ENCODE results near the gene INTS4. TPM values are rescaled to one million over a fixed set of nuclear protein-coding genes. Genes with fewer than 3 reads are reported as not detected.
"Not testable (repeated sequence)": the region's sequence is repeated elsewhere in the genome, so short reads cannot be mapped to it uniquely, and the experiment has no call there.

The INTS4 gene, protein sequence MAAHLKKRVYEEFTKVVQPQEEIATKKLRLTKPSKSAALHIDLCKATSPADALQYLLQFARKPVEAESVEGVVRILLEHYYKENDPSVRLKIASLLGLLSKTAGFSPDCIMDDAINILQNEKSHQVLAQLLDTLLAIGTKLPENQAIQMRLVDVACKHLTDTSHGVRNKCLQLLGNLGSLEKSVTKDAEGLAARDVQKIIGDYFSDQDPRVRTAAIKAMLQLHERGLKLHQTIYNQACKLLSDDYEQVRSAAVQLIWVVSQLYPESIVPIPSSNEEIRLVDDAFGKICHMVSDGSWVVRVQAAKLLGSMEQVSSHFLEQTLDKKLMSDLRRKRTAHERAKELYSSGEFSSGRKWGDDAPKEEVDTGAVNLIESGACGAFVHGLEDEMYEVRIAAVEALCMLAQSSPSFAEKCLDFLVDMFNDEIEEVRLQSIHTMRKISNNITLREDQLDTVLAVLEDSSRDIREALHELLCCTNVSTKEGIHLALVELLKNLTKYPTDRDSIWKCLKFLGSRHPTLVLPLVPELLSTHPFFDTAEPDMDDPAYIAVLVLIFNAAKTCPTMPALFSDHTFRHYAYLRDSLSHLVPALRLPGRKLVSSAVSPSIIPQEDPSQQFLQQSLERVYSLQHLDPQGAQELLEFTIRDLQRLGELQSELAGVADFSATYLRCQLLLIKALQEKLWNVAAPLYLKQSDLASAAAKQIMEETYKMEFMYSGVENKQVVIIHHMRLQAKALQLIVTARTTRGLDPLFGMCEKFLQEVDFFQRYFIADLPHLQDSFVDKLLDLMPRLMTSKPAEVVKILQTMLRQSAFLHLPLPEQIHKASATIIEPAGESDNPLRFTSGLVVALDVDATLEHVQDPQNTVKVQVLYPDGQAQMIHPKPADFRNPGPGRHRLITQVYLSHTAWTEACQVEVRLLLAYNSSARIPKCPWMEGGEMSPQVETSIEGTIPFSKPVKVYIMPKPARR
- total RNA-seq (31.2 TPM), polyA plus RNA-seq (38.3 TPM)
- long read RNA-seq, donor 1, result 0 reads
- long read RNA-seq, donor 2, result 0 reads
- long read RNA-seq, donor 3, transcript INTS4-209 (23 exons, 3,156 nt), result major isoform, 5 of 8 reads
- long read RNA-seq, donor 3, partial matches to known transcripts, result 0 of 8 reads
- long read RNA-seq, donor 3, other reads (novel, unspliced or antisense), result 0 of 8 reads
- long read RNA-seq, donor 4, partial matches to known transcripts, result 0 of 3 reads
- long read RNA-seq, donor 4, other reads (novel, unspliced or antisense), result 0 of 3 reads
- long read RNA-seq, donor 5, partial matches to known transcripts, result 5 of 8 reads
- long read RNA-seq, donor 5, other reads (novel, unspliced or antisense), result 0 of 8 reads
- long read RNA-seq, donor 6, partial matches to known transcripts, result 0 of 1 reads
- long read RNA-seq, donor 6, other reads (novel, unspliced or antisense), result 0 of 1 reads
- long read RNA-seq, donor 7, partial matches to known transcripts, result 0 of 3 reads
- long read RNA-seq, donor 7, other reads (novel, unspliced or antisense), result 0 of 3 reads
- long read RNA-seq, donor 8, result 0 reads
- long read RNA-seq, donor 9, transcript INTS4-209 (23 exons, 3,156 nt), result major isoform, 5 of 6 reads
- long read RNA-seq, donor 9, partial matches to known transcripts, result 0 of 6 reads
- long read RNA-seq, donor 9, other reads (novel, unspliced or antisense), result 0 of 6 reads
- long read RNA-seq, donor 10, partial matches to known transcripts, result 0 of 3 reads
- long read RNA-seq, donor 10, other reads (novel, unspliced or antisense), result 0 of 3 reads

DNA sequence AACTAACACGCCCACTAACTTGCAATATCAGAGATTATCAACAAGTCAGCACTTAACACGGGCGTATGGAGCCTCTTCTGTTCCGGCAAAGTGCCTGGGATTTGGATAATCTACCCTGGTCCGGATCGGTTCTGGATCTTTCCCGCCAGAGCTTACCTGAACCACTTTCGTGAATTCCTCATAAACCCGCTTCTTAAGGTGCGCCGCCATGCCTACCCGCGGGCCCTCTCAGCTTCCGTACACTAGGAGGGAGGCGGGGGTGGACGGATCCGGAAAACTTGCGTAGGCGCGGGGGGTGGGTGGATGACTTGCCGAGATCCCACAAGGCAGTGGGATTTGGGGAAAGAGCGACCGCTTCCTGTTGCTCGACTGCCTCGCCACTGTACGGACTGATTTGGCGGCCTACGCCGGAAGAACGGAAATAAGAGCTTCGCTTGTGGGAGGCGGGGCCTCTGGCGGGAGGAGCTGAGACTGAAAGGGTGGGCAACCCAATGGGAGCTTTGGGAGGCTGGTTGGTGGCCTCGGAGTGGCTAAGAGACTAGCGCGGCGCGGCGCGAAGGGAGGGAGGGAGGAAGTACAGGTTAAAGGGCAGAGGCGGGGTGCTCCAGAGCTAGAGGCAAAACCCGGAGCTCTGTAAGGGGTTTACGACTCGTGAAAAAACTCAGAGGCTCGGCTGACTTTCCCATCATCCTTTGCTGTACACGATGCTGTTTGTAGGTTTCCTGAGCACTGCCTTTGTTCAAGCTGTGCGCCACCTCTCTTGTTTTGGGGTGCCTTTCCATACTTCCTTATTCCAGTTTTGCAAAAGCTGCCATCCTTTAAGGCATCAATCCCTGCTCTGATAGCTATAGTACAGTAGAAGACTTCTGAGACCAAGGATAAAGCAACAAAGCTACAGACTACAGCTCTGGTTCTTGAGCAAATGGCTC, at the start of gene INTS4:
TSS of gene INTS4 (minus strand) at position 235 of the 929 bp plus-strand sequence. CDS start at position 210, 25 bp downstream.
- peak within 1 kb of the TSS; percentile 87 to 93 for H3K27ac ChIP-seq (ENCODE audit: low read depth in 1 of 2, low read length in 1 of 2)
- peak; percentile 92 to 99 (median 98) for DNase-seq (ENCODE audit: low read depth in 6 of 9, low spot score in 9 of 9)
- under 1% methylated on average over 47 of the region's 47 CpGs for WGBS

GRCh38 chr11:78041843-78042440, 47.5 kb upstream of the INTS4 start:
- no peak overlapping the region for H3K4me3 ChIP-seq (ENCODE audit: low read length in 2 of 2)
- peaks cover 0 to 7% of the 10 kb centered on the region in 2 donors for H3K4me1 ChIP-seq (ENCODE audit: control insufficient read depth in 2 of 2, insufficient read depth in 2 of 2, low read length in 2 of 2)
- no peak for DNase-seq (ENCODE audit: low read depth in 6 of 9, low spot score in 9 of 9)
- 98% methylated on average over 14 of the region's 14 CpGs for whole genome bisulfite sequencing
- no peaks in the 10 kb centered on the region for H3K36me3 ChIP-seq (ENCODE audit: control insufficient read depth in 2 of 2, insufficient read depth in 2 of 2, low read length in 1 of 2)
- H3K27ac ChIP-seq (ENCODE audit: low read depth in 1 of 2, low read length in 1 of 2), result no peak overlapping the region
- H3K27me3 ChIP-seq (ENCODE audit: control insufficient read depth in 2 of 2, insufficient read depth in 1 of 2, low read length in 1 of 2), result no peaks in the 10 kb centered on the region
- peaks cover 0 to 4% of the 10 kb centered on the region in 2 donors for H3K9me3 ChIP-seq (ENCODE audit: control insufficient read depth in 2 of 2, insufficient read depth in 1 of 2, low read length in 1 of 2)

More for the DNA sequence above, at the start of gene INTS4:
- Histone ChIP-seq H3K4me3 (ENCODE audit: low read length in 2 of 2) (peak within 1 kb of the TSS; percentile 74 to 86), H3K36me3 (ENCODE audit: control insufficient read depth in 2 of 2, insufficient read depth in 2 of 2, low read length in 1 of 2) (peaks cover 15 to 18% of the 10 kb centered on the region in 2 donors), H3K4me1 (ENCODE audit: control insufficient read depth in 2 of 2, insufficient read depth in 2 of 2, low read length in 2 of 2) (peaks cover 2 to 10% of the 10 kb centered on the region in 2 donors), H3K27me3 (ENCODE audit: control insufficient read depth in 2 of 2, insufficient read depth in 1 of 2, low read length in 1 of 2) (no peaks in the 10 kb centered on the region), H3K9me3 (ENCODE audit: control insufficient read depth in 2 of 2, insufficient read depth in 1 of 2, low read length in 1 of 2) (no peaks in the 10 kb centered on the region)

DNA sequence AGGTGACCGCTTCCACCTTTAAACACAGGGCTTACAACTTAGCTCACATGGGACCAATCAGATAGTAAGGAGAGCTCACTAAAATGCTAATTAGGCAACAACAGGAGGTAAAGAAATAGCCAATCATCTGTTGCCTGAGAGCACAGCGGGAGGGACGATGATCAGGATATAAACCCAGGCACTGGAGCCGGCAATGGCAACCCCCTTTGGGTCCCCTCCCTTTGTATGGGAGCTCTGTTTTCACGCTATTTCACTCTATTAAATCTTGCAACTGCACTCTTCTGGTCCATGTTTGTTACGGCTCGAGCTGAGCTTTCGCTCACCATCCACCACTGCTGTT, 46.9 kb upstream of the INTS4 start:
- not testable (repeated sequence) for H3K9me3 ChIP-seq (ENCODE audit: control insufficient read depth in 2 of 2, insufficient read depth in 1 of 2, low read length in 1 of 2); H3K27me3 ChIP-seq (ENCODE audit: control insufficient read depth in 2 of 2, insufficient read depth in 1 of 2, low read length in 1 of 2); DNase-seq (ENCODE audit: low read depth in 6 of 9, low spot score in 9 of 9); H3K27ac ChIP-seq (ENCODE audit: low read depth in 1 of 2, low read length in 1 of 2); H3K4me3 ChIP-seq (ENCODE audit: low read length in 2 of 2); H3K36me3 ChIP-seq (ENCODE audit: control insufficient read depth in 2 of 2, insufficient read depth in 2 of 2, low read length in 1 of 2); H3K4me1 ChIP-seq (ENCODE audit: control insufficient read depth in 2 of 2, insufficient read depth in 2 of 2, low read length in 2 of 2)
- WGBS, result 98% methylated on average over 8 of the region's 8 CpGs

DNA sequence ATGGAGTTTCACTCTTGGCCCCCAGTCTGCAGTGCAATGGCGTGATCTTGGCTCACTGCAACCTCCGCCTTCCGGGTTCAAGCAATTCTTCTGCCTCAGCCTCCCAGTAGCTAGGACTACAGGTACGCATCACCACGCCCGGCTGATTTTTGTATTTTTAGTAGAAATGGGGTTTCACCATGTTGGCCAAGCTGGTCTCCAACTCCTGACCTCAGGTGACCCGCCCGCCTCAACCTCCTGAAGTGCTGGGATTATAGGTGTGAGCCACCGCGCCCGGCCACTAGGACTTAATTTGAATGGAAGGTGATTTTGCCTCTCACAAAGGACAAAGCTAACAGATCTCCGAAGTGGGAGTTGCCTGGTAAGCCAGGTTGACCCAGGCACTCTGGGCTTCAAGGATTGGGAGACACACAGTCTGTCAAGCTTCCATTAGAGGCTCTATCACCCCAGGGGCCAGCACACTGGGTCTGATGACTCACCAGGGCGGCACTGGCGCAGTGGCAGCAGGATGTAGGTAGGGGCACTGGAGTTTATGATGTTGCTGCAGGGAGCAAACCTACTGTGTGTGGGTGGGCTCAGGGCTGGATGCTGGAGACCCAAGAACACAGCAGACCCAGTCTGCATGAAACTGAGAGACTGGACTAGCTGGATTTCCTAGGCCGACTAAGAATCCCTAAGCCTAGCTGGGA, 46.4 kb upstream of the INTS4 start:
- Histone ChIP-seq H3K4me3 (ENCODE audit: low read length in 2 of 2) (no peak overlapping the region), H3K27ac (ENCODE audit: low read depth in 1 of 2, low read length in 1 of 2) (no peak overlapping the region), H3K9me3 (ENCODE audit: control insufficient read depth in 2 of 2, insufficient read depth in 1 of 2, low read length in 1 of 2) (peaks cover 0 to 4% of the 10 kb centered on the region in 2 donors), H3K36me3 (ENCODE audit: control insufficient read depth in 2 of 2, insufficient read depth in 2 of 2, low read length in 1 of 2) (no peaks in the 10 kb centered on the region), H3K4me1 (ENCODE audit: control insufficient read depth in 2 of 2, insufficient read depth in 2 of 2, low read length in 2 of 2) (peaks cover 0 to 2% of the 10 kb centered on the region in 2 donors), H3K27me3 (ENCODE audit: control insufficient read depth in 2 of 2, insufficient read depth in 1 of 2, low read length in 1 of 2) (no peaks in the 10 kb centered on the region)
- DNase-seq (ENCODE audit: low read depth in 6 of 9, low spot score in 9 of 9), result no peak
- 95% methylated on average over 15 of the region's 15 CpGs for WGBS

DNA sequence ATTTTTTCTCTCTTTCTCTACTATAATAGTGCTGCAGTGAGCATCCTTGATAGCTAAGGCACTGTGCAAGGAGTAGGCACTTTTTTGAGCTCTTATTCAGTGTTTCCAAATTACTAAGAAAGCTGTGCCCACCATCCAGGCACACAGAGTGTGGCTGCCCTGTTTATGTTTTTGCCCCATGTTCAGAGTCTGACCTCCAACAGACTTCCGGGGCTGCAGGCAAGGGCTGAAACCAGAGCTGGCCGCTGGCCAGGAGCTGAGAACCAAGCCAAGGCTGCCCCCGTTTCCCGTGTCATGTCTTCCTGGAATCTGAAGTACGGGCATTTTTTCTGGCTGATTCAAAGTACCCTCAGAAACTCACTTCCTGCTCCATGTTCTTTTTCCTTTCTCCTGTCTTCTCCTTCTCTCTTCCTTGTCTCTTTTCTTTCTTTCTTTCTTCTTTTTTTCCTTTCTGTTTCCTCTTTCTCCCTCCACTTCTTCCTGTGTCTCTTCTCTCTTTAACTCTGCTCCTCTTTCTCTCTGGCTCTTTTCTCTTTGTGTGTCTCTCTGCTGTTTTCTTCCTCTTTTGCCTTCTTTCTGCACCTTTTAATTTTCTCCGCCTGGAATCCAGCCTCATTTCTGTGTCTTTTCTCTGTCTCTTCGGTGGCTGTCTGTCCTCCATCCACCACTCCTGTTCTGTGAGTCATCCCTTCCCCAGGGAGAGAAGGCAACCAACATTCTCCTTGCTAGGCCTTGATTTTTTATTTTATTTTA, 45.6 kb upstream of the INTS4 start:
- Histone ChIP-seq H3K27ac (ENCODE audit: low read depth in 1 of 2, low read length in 1 of 2) (no peak overlapping the region), H3K9me3 (ENCODE audit: control insufficient read depth in 2 of 2, insufficient read depth in 1 of 2, low read length in 1 of 2) (peaks cover 0 to 4% of the 10 kb centered on the region in 2 donors), H3K4me3 (ENCODE audit: low read length in 2 of 2) (no peak overlapping the region), H3K36me3 (ENCODE audit: control insufficient read depth in 2 of 2, insufficient read depth in 2 of 2, low read length in 1 of 2) (no peaks in the 10 kb centered on the region), H3K27me3 (ENCODE audit: control insufficient read depth in 2 of 2, insufficient read depth in 1 of 2, low read length in 1 of 2) (no peaks in the 10 kb centered on the region), H3K4me1 (ENCODE audit: control insufficient read depth in 2 of 2, insufficient read depth in 2 of 2, low read length in 2 of 2) (no peaks in the 10 kb centered on the region)
- DNase-seq (ENCODE audit: low read depth in 6 of 9, low spot score in 9 of 9), result no peak
- WGBS, result 33% methylated on average over 7 of the region's 7 CpGs

DNA sequence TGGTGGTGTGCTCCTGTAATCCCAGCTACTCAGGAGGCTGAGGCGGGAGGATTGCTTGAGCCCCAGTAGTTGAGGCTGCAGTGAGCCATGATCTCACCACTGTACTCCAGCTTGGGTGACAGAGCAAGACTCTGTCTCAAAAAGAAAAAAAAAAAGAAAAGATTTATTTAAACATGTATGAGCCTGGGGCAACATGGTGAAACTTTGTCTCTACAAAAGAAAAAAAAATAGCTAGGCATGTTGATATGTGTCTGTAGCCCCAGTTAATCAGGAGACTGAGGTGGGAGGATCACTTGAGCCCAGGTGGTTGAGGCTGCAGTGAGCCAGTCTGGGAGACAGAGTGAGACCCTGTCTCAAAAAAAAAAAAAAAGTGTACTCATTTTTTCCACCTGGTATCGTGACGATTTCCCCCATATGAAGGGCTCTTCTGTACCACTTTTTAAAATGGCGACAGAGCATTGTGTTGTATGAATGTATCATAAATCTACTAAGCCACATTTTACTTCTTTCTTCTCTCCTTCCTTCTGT, 45.0 kb upstream of the INTS4 start:
- no peak overlapping the region for H3K27ac ChIP-seq (ENCODE audit: low read depth in 1 of 2, low read length in 1 of 2)
- H3K4me3 ChIP-seq (ENCODE audit: low read length in 2 of 2), result no peak overlapping the region
- DNase-seq (ENCODE audit: low read depth in 6 of 9, low spot score in 9 of 9), result no peak
- H3K27me3 ChIP-seq (ENCODE audit: control insufficient read depth in 2 of 2, insufficient read depth in 1 of 2, low read length in 1 of 2), result no peaks in the 10 kb centered on the region
- WGBS, result 86% methylated on average over 4 of the region's 4 CpGs
- H3K4me1 ChIP-seq (ENCODE audit: control insufficient read depth in 2 of 2, insufficient read depth in 2 of 2, low read length in 2 of 2), result no peaks in the 10 kb centered on the region
- no peaks in the 10 kb centered on the region for H3K9me3 ChIP-seq (ENCODE audit: control insufficient read depth in 2 of 2, insufficient read depth in 1 of 2, low read length in 1 of 2)
- no peaks in the 10 kb centered on the region for H3K36me3 ChIP-seq (ENCODE audit: control insufficient read depth in 2 of 2, insufficient read depth in 2 of 2, low read length in 1 of 2)

Data from thymus (tissue), 14 donors.